DND-41 (cell line): ENCODE data around the gene COMMD8.

ENCODE experiments used
- EZH2 ChIP-seq: IDR thresholded peaks from 3 replicates; pipeline ENCODE4 v1.6.1; 2012; ENCODE audit warnings: borderline replicate concordance, low read depth, mild to moderate bottlenecking, moderate library complexity, low read length, inconsistent platforms; ENCODE audit not compliant: severe bottlenecking
- TF ChIP-seq, protein P1 (sequence below): IDR thresholded peaks from 2 replicates; pipeline ENCODE4 v1.5.1; 2012; ENCODE audit warnings: borderline replicate concordance, low read length, moderate library complexity, mild to moderate bottlenecking; ENCODE audit not compliant: poor library complexity, severe bottlenecking; ENCODE audit errors: extremely low read depth

DNA sequence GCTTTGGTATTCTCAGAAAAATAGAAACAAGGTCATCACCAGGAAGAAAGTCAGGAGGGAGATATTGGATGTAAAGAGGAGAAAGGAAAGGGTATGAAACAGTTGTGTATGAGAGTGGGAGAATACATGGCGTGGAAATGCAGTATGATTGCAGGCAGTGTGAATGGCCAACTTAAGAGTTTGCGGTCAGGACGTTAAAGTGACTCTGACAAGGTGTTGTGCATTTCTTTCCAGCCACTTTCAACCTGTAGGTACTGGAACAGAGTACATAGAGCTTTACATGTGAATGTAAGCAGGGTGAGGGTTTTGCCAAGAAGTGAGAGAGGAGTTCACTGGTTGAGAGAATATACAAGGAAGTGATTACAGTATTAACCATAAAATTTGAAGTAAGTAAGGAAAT lies 37.3 kb upstream of the COMMD8 start:
- TF ChIP-seq, protein P1, sequence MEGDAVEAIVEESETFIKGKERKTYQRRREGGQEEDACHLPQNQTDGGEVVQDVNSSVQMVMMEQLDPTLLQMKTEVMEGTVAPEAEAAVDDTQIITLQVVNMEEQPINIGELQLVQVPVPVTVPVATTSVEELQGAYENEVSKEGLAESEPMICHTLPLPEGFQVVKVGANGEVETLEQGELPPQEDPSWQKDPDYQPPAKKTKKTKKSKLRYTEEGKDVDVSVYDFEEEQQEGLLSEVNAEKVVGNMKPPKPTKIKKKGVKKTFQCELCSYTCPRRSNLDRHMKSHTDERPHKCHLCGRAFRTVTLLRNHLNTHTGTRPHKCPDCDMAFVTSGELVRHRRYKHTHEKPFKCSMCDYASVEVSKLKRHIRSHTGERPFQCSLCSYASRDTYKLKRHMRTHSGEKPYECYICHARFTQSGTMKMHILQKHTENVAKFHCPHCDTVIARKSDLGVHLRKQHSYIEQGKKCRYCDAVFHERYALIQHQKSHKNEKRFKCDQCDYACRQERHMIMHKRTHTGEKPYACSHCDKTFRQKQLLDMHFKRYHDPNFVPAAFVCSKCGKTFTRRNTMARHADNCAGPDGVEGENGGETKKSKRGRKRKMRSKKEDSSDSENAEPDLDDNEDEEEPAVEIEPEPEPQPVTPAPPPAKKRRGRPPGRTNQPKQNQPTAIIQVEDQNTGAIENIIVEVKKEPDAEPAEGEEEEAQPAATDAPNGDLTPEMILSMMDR, result no peak
- no peak for TF ChIP-seq EZH2
